Stimulated activated CD4-positive, alpha-beta T cell treated with anti-CD3 and anti-CD28 coated beads, Interleukin-1b, Interleukin-23, amount 100 ng/mL, for 24 hours (primary cell): ENCODE data around the gene GABRA4.

Experiments
- DNase-seq, 4 experiments: peaks; one replicate each; pipeline ENCODE4 v3.0.0-alpha.2; 2020; ENCODE audit warnings: low read depth in 4 of 4, low spot score in 1 of 4

GABRA4 gene

DNA sequence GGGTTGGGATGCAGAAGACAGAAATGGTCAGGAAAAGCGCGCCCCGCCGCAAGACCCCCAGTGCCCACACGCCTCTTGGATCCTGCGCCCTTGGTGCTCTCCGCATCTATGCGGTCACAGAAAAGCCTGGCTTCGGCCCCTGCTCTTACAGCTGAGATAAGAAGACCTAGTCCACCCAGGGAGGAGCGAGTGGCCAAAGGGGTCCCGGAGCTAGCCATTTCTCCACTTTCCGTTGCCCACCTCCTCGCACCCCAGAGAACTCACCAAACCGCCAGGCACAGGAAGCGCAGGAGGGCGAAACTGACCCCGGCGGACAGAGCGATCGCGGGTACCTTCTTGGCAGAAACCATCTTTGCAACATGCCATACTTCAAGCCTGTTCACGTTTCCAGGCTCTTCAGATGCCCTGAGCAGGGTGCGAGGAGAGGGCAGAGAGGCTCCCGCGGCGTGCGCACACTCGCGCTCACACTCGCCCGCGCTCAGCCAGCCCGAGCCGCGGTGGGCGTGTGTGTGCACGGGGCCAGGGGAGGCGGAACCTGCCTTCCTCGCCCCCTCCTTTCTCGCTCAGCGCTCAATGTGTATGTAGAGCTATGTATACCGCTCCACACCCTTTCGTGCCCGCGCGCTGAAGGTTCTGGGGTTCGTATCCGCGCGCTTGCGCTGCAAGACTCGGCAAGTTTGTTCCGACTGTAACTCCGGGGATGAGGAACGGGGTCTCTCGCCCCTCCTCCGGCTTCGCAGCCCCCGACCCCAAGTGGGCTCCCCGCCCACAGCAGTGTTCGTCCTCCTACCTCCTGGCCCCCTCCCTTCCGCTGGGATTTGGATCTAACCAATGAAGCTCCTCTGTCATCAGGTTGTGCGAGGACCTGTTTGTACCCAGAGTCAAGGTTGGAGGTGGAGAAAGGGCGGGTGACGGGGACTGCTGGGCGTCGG, at the start of gene GABRA4:
TSS of gene GABRA4 (minus strand) at position 507 of the 932 bp plus-strand sequence. CDS start at position 350, 157 bp downstream.
- DNase-seq: no peak

- DNase-seq: no peak
Measured at GRCh38 chr4:47040828-47041227, 47.4 kb upstream of the GABRA4 start.

GRCh38 chr4:47038263-47038662, 44.9 kb upstream of the GABRA4 start:
- DNase-seq: no peak

GRCh38 chr4:47032405-47033106, 39.2 kb upstream of the GABRA4 start:
- DNase-seq: peak in 2 of 4 experiments; percentile 25

- DNase-seq: no peak
Measured at GRCh38 chr4:47031751-47032404, 38.5 kb upstream of the GABRA4 start.

GRCh38 chr4:47031011-47031678, 37.8 kb upstream of the GABRA4 start, which contains the start of gene GABRB1:
GABRB1 (plus strand) TSS chr4:47031567.
- peak in 2 of 4 experiments; percentile 3 to 7 for DNase-seq

DNA sequence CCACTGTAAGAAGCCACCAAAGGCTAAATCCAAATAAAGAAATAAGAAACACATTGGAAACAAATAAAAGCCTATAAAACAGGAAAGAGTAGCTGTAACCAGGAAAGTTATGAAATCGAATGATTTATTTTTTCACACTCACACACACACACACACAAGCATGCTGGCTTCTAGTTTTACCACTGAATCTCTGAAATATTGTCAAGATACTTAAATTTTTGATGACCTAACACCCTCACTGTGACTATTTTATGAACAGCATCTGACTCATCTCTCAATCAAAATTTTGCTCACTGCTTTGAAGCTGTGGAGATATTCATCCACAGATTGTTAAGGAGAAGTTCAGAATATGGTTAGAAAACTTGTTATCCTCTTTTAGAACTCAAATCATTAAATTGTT, 24.1 kb upstream of the GABRA4 start:
- no peak for DNase-seq

- DNase-seq: no peak
Measured at GRCh38 chr4:47017081-47017480, 23.7 kb upstream of the GABRA4 start.

- no peak for DNase-seq
Measured at GRCh38 chr4:47013373-47013772, 20.0 kb upstream of the GABRA4 start.

- no peak for DNase-seq
Measured at GRCh38 chr4:47012676-47013075, 19.3 kb upstream of the GABRA4 start.

GRCh38 chr4:47010912-47011446, 17.6 kb upstream of the GABRA4 start:
- no peak for DNase-seq

DNA sequence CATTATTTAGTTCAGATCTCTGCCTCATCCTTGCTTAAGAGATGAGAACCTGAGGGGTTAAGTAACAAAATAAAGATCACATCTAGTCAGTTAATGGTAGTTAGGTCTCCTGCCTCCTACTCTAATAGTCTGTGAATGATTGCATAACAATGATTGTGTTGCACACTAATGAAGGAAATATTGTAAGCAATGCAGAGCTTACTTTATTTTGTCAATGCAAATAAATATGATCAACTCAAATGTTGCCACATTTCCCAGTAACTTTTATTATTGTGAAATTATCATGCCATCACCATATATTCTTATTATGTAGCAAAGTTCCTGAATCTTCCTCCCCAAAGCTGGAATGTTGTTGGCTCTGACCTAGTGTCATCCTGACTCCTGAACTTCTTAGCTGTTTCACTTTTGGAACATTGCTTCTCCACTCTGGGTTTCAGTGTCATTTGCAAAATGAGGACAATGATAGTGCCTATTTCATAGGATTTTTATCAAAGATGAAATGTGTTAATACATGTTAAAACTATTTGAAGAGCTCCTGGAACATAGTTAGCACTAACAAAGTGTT, 17.0 kb upstream of the GABRA4 start:
- DNase-seq: no peak

GRCh38 chr4:47002580-47002979, 9.2 kb upstream of the GABRA4 start:
- DNase-seq: no peak

DNA sequence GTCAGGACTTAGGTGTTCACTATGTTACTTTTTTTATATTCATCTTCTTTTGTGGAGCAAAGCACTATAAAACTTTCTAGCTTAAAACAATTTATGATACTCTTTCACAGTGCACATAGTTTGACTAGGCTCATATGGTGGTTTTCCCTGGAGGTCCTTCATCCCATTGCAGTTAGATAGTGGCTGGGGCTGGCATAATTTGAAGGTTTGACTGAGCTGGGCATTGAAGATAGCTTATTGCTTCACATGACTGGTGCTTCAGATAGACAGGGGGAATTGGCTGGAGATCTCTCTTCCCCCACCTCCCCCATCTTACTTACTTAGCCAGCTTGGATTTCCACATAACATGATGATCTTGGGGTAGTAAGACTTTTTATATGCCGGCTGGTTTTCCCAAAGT, 7.0 kb upstream of the GABRA4 start:
- no peak for DNase-seq

GRCh38 chr4:46999566-46999965, 6.2 kb upstream of the GABRA4 start:
- no peak for DNase-seq

GRCh38 chr4:46994007-46994405, 625 bp upstream of the GABRA4 start:
- no peak for DNase-seq

DNA sequence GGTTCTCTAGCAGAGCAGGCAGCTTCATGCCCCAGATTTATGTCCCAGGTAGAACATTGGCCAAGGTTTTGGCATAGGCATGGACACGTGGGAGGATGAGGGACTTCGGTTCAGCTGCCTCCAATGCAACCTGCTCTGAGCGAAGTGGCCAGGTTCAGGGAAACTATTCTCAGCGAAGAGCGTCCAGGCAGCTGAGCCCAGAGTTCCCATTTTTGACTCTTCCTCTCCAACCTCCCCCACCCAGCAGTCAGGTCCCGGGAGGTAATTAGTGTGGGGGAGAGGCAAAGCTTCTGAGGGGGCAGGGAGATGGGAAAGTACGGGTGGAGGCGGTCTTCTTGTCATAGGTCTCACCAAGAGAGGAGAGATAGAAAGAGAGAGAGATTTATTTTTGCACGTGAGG, 1.0 kb downstream of the GABRA4 start:
- no peak for DNase-seq

- no peak for DNase-seq
Measured at GRCh38 chr4:46986922-46987638, 6.3 kb downstream of the GABRA4 start.

- no peak for DNase-seq
Measured at GRCh38 chr4:46984781-46985180, 8.6 kb downstream of the GABRA4 start.

- no peak for DNase-seq
Measured at GRCh38 chr4:46980851-46981250, 12.5 kb downstream of the GABRA4 start.
